Left cardiac atrium (tissue), 4 donors: ENCODE data around the gene CFAP299. TPM values are rescaled to one million over a fixed set of nuclear protein-coding genes. Genes with fewer than 3 reads are reported as not detected.

Experiments
- ATAC-seq, 2 donors: fragments of 200-7000 bp; cut with Tn5 transposase; one replicate each; pipeline ENCODE4 v1.9.1; 2020; ENCODE audit warnings: mild to moderate bottlenecking in 2 of 2, moderate library complexity in 2 of 2
- DNase-seq: peaks from one replicate; pipeline ENCODE4 v3.0.0-alpha.2; 2020
- intact Hi-C, 2 donors: fragments of 100-400 bp; cut with DNase I; formaldehyde crosslinking; loops; one replicate each; pipeline versions ENCODE4 v1.14.1 to v1.15.1; 2022 to 2023
- total RNA-seq, 2 donors: library from RNA; stranded (reverse); fragmentation: NEBNext Ultra II Directional; extraction: Animal tissue kit (Norgen Biotek cat#: 25700); gene quantifications; one replicate each; pipeline ENCODE4 v1.2.1, GENCODE V29; 2021
- donor health status: DM: no; HTN: yes; CAD: no.
- donor health status: DM: no; HTN: yes; CAD: no; lungs with severe emphysema.
- donor health status: DM: yes; HTN: yes; CAD: no.
- donor health status: Dilated cardiomyopathy.

CFAP299 gene
- total RNA-seq, 2 donors from 2014 or later, result not detected

- intact Hi-C loops, result no loop called here
- no peak for DNase-seq
- ATAC-seq, result no peak
Observed at GRCh38 chr4:80382090-80382832, 46.7 kb downstream of the CFAP299 start.

GRCh38 chr4:80385397-80386280 lies 50.1 kb downstream of the CFAP299 start:
- DNase-seq (no peak), ATAC-seq (no peak)
- intact Hi-C loops, result no loop called here

- DNase-seq (no peak), ATAC-seq (no peak)
Observed at GRCh38 chr4:80386281-80386886, 50.9 kb downstream of the CFAP299 start.

DNA sequence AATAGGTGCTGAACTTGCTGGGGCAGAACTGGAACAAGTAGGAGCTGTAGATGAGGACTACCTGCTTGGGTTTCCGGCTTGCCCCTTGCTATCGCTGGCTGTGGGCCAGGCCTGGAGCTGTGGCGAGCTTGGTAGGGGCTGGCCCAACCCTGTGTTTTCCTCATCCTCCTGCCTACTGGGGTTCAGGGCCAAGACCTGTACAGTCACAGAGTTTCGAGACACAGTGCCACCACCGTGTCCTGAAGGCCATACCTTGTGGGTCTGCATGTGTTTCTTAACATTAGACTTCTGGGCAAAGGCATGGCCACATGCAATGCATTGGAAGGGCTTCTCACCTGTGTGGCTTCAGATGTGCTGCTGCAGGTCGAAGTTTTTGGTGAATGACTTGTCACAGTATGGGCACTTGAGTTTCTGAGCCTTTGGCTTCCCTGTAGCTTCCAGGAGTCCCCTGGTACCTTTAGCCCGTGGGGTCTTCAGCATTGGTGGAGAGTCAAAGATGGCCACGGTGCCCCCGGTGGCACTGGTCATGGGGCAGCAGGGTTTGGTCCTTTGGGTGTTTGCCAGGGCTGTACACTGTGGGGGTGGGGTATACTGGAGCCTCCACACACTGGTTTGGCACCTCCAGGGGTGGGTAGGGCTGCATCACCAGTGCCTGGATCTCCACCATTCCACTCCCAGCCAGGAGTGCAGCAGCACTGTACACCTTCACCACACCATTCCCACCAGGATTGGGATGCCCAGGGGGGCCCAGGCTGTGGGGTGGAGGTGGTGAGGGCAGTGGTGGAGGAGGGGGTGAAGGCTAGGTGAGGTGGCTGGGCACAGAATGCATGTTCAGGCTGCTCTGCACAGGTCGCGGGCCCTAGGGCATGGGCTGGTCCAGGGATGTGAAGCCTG lies 52.1 kb downstream of the CFAP299 start:
- DNase-seq (no peak), ATAC-seq (no peak)
- intact Hi-C loops, result no loop called here

More at GRCh38 chr4:80386281-80386886, 50.9 kb downstream of the CFAP299 start:
- intact Hi-C loops, result no loop called here

- intact Hi-C loops, result no loop called here
- DNase-seq (no peak), ATAC-seq (no peak)
Observed at GRCh38 chr4:80388284-80388607, 52.7 kb downstream of the CFAP299 start.

DNA sequence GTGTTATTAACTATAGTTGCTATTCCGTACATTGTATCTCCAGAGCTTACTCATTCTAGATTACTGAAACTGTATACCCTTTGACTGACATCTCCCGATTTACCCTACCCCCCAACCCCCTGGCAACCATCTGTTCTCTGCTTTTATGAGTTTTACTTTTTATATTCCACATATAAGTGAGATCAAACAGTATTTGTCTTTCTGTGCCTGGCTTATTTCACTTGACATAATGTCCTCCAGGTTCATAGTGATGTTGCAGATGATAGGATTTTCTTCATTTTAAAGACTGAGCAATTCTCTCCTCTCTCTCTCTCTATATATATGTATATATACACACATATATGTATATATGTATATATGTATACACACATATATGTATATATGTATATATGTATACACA lies 54.6 kb downstream of the CFAP299 start:
- ATAC-seq (no peak), DNase-seq (no peak)
- intact Hi-C loops, result no loop called here

GRCh38 chr4:80393246-80393969 lies 57.9 kb downstream of the CFAP299 start:
- no peak for DNase-seq
- ATAC-seq, result no peak
- intact Hi-C loops, result no loop called here

- intact Hi-C loops, result no loop called here
- no peak for ATAC-seq
- no peak for DNase-seq
Observed at GRCh38 chr4:80393970-80394250, 58.4 kb downstream of the CFAP299 start.

- peak; percentile 45 for DNase-seq
- ATAC-seq, result peak; percentile 85 to 96
- intact Hi-C loops, result no loop called here
Observed at GRCh38 chr4:80407246-80407645, 71.7 kb downstream of the CFAP299 start.

GRCh38 chr4:80409809-80410208 lies 74.3 kb downstream of the CFAP299 start:
- DNase-seq (no peak), ATAC-seq (peak in 1 of 2 donors; percentile 51)
- intact Hi-C loops, result no loop called here

DNA sequence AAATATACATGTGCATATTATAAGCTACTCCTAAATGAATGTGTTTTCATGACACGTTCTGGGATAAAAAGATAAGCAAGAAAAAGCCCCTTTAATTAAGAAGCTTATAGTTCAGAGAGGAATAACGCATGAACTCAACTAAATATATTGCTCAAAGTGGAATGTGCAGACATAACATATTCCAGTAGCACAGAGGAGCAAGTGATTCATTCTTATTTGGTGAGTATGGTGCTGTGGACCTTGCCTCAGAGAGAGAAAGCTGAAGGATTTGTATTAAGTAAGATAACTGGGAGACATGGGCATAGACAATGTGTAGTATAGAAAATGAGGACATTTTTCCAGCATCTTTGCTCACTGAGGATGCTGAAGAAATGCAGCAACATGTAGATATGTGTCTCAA lies 76.8 kb downstream of the CFAP299 start:
- intact Hi-C loops, result no loop called here
- no peak for ATAC-seq
- no peak for DNase-seq

DNA sequence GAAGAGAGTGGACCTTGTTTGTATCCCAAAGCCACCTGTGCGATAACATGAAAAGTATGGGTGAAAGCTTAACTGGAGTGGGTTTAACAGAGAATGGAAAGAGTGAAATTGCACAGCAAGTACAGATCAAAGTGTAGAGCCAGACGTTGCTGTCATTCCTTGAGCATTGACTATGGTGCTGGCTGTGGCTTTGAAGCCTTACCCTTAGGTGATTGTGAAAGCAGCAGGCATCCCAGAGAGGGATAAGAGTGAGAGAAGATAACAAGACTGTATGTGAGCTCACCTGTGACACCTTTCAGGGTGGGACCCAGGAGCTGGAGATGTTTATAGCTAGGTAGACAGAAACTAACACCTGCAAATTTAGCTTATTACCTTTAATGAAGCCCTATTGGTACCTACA lies 77.6 kb downstream of the CFAP299 start:
- ATAC-seq (no peak), DNase-seq (no peak)
- intact Hi-C loops, result no loop called here

- DNase-seq, result no peak
- intact Hi-C loops, result no loop called here
Observed at GRCh38 chr4:80417019-80417418, 81.5 kb downstream of the CFAP299 start.

DNA sequence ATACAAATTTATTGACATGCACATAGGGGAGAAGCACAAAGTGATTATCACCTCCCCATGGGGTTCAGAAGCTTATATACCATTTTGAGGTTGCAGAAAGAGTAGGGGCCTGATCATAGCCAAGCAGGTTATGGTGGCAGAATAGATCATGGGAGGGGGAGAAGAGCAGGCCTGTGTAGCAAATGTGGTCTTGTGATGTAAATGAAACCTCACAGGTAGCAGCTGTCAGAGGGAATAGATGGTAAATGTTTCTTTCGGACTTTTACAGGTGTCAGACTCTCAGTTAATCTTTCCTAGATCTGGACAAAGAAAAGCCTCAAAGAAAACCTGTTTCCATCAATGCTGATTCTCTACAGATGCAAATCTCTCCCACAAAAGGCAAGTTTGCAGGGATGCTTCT lies 84.4 kb downstream of the CFAP299 start:
- no peak for DNase-seq
- intact Hi-C loops, result no loop called here
- ATAC-seq, result no peak

More at GRCh38 chr4:80417019-80417418, 81.5 kb downstream of the CFAP299 start:
- no peak for ATAC-seq

GRCh38 chr4:80420638-80421037 lies 85.1 kb downstream of the CFAP299 start:
- DNase-seq (no peak), ATAC-seq (no peak)
- intact Hi-C loops, result no loop called here

DNA sequence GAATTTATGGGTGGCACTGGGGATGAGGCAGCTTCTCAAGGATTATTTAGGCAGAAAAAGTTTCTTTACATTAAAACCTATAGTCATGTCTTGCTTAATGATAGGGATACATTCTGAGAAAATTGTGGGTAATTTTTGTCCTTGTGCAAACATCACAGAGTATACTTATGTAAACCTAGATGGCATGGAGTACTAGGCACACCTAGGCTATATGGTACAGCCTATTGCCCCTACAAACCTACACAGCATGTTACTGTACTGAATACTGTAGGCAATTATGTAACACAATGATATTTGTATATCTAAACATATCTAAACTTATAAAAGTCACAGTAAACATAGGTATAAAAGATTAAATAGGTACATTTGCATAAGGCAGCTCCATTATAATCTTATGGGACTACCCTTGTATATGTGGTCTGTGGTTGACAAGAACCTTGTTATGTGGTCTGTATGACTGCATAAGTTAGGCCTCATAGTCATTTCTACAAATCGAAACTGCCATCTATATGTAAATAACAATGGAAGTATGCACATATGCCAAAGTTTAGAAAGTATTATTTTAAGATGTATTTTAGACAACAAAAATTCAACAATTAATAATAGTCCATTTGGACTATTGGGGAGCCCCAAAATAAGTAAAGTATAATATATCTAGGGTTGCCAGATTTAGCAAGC lies 87.3 kb downstream of the CFAP299 start:
- DNase-seq (no peak), ATAC-seq (no peak)
- intact Hi-C loops, result no loop called here

- intact Hi-C loops, result no loop called here
- ATAC-seq, result peak; percentile 53 to 98
- DNase-seq, result peak; percentile 26
Observed at GRCh38 chr4:80423553-80424224, 88.2 kb downstream of the CFAP299 start.

- no peak for DNase-seq
- intact Hi-C loops, result no loop called here
- no peak for ATAC-seq
Observed at GRCh38 chr4:80424225-80424581, 88.7 kb downstream of the CFAP299 start.
